EL (cell line): Measurements from ENCODE around the gene ANKFY1.
"Not testable (repeated sequence)": the region's sequence is repeated elsewhere in the genome, so short reads cannot be mapped to it uniquely, and the experiment has no call there.

Experiments used
- DNase-seq: peaks from one replicate; pipeline ENCODE4 v3.0.0-alpha.2; 2016

Gene ANKFY1

DNA sequence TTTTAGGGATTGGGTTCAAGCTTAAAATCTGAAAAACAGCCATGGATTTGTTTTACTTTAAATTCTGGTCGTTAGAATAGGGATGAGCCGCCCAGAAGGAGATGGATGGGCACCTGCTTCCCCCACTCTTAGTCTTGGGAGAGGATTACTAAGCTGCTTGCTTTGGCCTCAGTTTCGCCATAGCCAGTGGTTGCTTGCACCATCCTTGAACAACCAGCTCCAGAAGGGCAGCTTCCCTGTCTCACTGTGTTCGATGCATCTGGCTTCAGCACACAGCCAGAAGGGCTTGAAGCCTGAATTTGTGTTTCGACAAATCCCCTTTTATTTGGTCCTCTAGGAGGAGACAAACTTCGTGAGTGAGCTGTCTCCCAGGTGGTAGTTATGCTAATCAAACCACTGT lies 113.7 kb downstream of the ANKFY1 start:
- no peak for DNase-seq

DNA sequence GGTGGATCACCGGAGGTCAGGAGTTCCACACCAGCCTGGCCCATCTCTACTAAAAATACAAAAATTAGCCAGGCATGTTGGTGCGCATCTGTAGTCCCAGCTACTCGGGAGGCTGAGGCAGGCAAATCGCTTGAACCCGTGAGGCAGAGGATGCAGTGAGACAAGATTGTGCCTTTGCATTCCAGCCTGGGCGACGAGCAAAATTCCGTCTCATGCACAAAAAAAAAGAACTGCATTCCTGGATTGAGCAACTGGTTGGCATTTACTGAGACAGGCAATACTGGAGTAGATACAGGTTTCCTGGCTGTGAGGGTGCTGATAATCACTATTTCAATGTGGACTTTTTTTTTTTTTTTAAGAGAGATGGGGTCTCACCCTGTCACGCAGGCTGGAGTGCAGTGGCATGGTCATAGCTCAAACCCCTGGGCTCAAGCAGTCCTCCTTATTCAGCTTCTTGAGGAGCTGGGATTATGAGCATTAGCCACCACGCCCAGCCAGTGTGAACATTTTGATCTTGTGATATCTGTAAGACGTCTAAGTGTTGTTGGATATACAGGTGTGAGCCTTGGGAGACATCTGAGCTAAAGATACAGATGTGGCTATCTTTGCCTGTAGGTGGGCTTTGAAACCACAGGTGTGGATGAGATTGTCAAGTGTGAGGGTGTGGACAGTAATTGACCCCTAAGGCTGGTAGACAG lies 115.0 kb downstream of the ANKFY1 start:
- no peak for DNase-seq

GRCh38 chr17:4147751-4148310 lies 115.9 kb downstream of the ANKFY1 start:
- no peak for DNase-seq

DNA sequence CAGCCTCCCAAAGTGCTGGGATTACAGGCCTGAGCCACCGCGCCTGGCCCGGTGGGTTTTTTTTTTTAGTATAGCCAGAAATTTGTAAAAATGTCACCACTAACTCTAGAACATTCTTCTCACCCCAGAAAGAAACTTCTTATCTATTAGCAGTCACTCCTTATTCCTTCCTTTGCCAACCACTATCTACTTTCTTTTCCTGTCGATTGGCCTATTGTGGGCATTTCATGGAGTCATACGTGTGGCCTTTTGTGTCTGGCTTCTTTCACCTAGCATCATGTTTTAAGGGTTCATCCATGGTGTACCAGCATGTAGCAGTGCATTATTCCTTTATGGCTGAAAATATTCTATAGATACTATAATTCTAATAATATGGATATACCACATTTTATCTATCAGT lies 117.1 kb downstream of the ANKFY1 start:
- DNase-seq: no peak

DNA sequence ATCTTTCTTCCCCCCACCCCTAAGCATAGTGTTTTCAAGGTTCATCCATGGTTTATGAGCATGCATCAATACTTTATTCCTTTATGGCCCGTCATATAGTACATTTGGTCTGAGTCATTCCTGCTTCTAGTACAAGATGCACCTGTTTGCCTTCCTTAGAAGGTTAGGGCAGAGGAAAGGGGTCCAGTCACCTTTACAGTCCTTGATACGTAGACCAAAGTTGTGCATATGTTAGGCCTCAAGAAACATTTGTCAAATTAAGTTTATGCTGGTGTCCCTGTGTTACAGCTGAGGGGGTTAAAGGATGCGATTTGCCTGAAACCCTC lies 119.4 kb downstream of the ANKFY1 start:
- no peak for DNase-seq

- peak; percentile 92 for DNase-seq
These were observed 120.0 kb downstream of the ANKFY1 start for GRCh38 chr17:4143563-4144421.

DNA sequence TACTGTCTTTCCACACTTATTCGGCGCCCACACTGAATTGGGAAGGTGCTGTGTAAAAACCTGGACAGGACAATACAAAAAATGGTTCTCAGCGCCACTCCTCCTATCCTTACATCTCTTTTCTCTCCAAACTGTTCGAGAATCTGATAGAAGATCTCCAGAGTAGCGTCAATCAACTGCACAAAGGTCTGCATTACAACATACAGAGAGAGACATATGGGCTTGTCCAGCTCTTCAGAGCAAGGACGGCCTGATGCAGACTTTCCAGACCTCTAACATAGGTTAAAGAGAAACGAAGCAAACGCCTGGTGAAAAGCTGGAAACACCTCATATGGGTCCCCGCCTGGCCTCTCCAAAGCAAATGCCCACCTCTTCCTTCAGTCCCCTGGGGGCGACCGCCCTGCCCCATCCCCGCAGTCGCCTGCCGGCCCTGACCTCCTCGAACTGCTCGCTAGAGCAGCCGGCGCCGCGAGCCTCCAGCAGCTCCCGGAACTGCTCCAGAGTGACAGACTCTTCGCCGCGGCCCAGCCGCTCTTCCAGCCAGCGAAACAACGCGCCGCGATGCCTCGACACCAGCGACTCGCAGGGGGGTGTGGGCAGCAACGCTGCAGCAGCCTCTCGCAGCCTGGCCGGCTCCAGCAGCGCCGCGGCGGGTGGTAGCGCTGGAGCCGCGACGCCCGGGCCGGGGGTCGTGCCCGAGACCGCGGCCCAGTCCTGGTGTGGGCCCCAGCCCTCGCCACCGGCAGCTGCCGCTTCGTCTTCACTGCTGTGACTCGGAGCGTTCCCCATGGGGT lies 121.5 kb downstream of the ANKFY1 start:
- peak; percentile 38 for DNase-seq

- DNase-seq: no peak
These were observed 123.7 kb downstream of the ANKFY1 start for GRCh38 chr17:4140125-4140524.

GRCh38 chr17:4138906-4139526 lies 124.8 kb downstream of the ANKFY1 start:
- not testable (repeated sequence) for DNase-seq

GRCh38 chr17:4136373-4136772 lies 127.4 kb downstream of the ANKFY1 start:
- DNase-seq: no peak

DNA sequence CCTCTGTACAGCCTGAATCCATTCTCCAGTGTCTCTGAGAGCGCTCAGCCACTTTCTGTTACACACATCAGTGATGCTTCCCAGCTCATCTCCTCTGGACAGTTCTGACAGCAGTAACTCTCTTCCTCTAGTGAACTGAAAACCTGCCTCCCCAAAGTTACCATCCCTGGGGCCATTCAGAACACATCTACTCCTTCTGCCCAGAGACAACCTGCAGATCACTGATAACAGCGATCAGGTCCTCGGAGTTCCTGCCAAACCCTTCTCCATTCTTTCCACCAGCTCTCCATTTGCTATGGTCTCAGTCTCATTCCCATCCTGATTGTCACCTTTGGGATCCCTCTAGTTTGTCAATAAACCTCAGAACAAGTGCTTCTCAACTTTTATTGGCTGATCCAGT lies 128.3 kb downstream of the ANKFY1 start:
- DNase-seq: no peak

DNA sequence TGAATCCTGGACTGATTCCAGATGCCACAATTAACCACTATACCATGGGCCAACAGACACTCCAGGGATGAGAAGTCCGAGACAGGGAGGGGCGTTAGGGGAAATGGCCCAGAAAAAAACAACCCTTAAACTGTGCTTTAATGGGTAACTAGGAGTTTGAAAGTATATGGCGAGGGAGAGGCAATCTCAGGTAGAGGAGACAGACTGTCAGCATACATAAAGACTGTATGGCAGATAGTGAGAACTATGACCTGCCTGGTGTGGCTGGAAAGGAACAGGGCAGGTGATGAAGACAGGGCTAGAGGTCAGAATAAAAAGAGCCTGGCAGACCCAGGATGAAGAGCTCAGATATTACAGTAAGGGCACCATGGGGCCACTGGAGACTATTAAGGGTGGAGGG lies 129.1 kb downstream of the ANKFY1 start:
- no peak for DNase-seq

GRCh38 chr17:4130715-4131114 lies 133.1 kb downstream of the ANKFY1 start:
- peak; percentile 45 for DNase-seq

DNA sequence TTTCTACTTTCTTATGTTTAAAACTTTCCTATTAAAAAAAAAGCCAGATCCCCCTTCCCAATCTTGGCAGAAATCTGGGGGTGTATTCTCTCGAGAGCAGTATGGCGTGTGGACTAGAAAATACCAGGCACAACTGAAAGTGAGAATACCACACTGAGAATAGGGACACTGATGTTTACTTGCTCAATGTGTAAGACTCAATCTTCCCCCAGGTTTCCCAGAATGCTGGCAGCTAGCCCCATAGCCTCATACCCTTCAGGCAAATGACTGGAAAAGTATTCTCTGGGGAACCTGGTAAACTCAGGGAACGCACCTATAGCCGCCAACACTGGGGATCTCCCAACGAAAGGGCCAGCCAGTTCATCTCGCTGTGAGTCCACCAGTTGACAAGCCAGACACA lies 136.2 kb downstream of the ANKFY1 start:
- DNase-seq: no peak

GRCh38 chr17:4125552-4125951 lies 138.2 kb downstream of the ANKFY1 start:
- no peak for DNase-seq

- no peak for DNase-seq
These were observed 138.8 kb downstream of the ANKFY1 start for GRCh38 chr17:4124999-4125398.

- no peak for DNase-seq
These were observed 143.4 kb downstream of the ANKFY1 start for GRCh38 chr17:4120332-4120731.

- DNase-seq: no peak
These were observed 144.5 kb downstream of the ANKFY1 start for GRCh38 chr17:4119299-4119698.

- no peak for DNase-seq
These were observed 145.6 kb downstream of the ANKFY1 start for GRCh38 chr17:4118015-4118743.

GRCh38 chr17:4116516-4116915 lies 147.3 kb downstream of the ANKFY1 start:
- no peak for DNase-seq
